Sigmoid colon (tissue), 7 donors: ENCODE results near the gene NRBF2. TPM values are rescaled to one million over a fixed set of nuclear protein-coding genes. Genes with fewer than 3 reads are reported as not detected.
A peak's percentile ranks its signal among the peaks of the same experiment; 100 is the strongest.
"Not testable (repeated sequence)": the region's sequence is repeated elsewhere in the genome, so short reads cannot be mapped to it uniquely, and the experiment has no call there.

Experiments
- DNase-seq: peaks from one replicate; pipeline ENCODE4 v3.0.0-alpha.2; 2019
- H3K27ac ChIP-seq, 4 donors: fragments of 200-600 bp; sonication (generic); one replicate each; pipeline ENCODE4 v1.5.1; 2016 to 2019; ENCODE audit warnings: mild to moderate bottlenecking in 1 of 4
- H3K27me3 ChIP-seq, 3 donors: fragments of 200-600 bp; sonication (generic); one replicate each; pipeline ENCODE4 v1.5.1; 2019; ENCODE audit warnings: mild to moderate bottlenecking in 1 of 3
- H3K36me3 ChIP-seq, 4 donors: fragments of 200-600 bp; sonication (generic); one replicate each; pipeline ENCODE4 v1.5.1; 2016 to 2019
- H3K4me1 ChIP-seq, 4 donors: fragments of 200-600 bp; sonication (generic); one replicate each; pipeline ENCODE4 v1.5.1; 2017 to 2019
- H3K4me3 ChIP-seq, 4 donors: fragments of 200-600 bp; sonication (generic); one replicate each; pipeline ENCODE4 v1.5.1; 2017 to 2019; ENCODE audit warnings: mild to moderate bottlenecking in 2 of 4, moderate library complexity in 1 of 4
- H3K9me3 ChIP-seq, 4 donors: fragments of 200-600 bp in 3 of 4; sonication (generic) in 3 of 4; one replicate each; pipeline versions ENCODE4 v1.5.1 to v1.6.1; 2013 to 2019
- CTCF ChIP-seq, 4 experiments: fragments of 450-650 bp in 3 of 4; fragments of 200-600 bp in 1 of 4; IDR thresholded peaks; one replicate each; pipeline ENCODE4 v1.5.1; 2016 to 2019; ENCODE audit warnings: antibody characterized with exemption in 4 of 4, mild to moderate bottlenecking in 3 of 4, moderate library complexity in 2 of 4
- EP300 ChIP-seq, 4 donors: sonication (generic); formaldehyde crosslinking; IDR thresholded peaks; one replicate each; pipeline ENCODE4 v1.6.1; 2017; ENCODE audit warnings: antibody characterized with exemption in 4 of 4
- POLR2A ChIP-seq, 2 donors: fragments of 450-650 bp; IDR thresholded peaks; one replicate each; pipeline ENCODE4 v1.6.1; 2016; ENCODE audit warnings: antibody characterized with exemption in 2 of 2, mild to moderate bottlenecking in 2 of 2, moderate library complexity in 2 of 2
- POLR2AphosphoS5 ChIP-seq, 4 donors: sonication (generic); formaldehyde crosslinking; IDR thresholded peaks; one replicate each; pipeline ENCODE4 v1.6.1; 2017; ENCODE audit warnings: antibody characterized with exemption in 4 of 4
- WGBS, 2 donors: extraction: QIAGEN DNeasy Blood & Tissue Kit; methylation state at CpG; one replicate each; pipeline ENCODE4 v1.1.7; 2013; 5-methylcytosine and 5-hydroxymethylcytosine counted together
- intact Hi-C: fragments of 100-400 bp; cut with DNase I; formaldehyde crosslinking; loops from one replicate; pipeline ENCODE4 v1.15.1; 2023
- polyA plus RNA-seq, 3 donors: library from polyadenylated mRNA; stranded (reverse); fragments of 200-250 nt; gene quantifications; one replicate each; pipeline ENCODE4 v1.2.3, GENCODE V29; 2013
- total RNA-seq, 4 donors: library from RNA; depleted of rRNA; stranded (reverse); fragments of >200 nt; gene quantifications; one replicate each; pipeline ENCODE4 v1.1.0, GENCODE V29; 2016
- donor health status: healthy with polysubstance abuse.
- donor health status: Bipolar disorder and iron deficiency.
- donor health status: healthy.

Gene NRBF2
- total RNA-seq = 10 to 100 TPM; 12.7 to 15.0 (median 13.8) TPM
- polyA plus RNA-seq = 10 to 100 TPM; 17.3 to 33.5 (median 30.0) TPM

GRCh38 chr10:63133056-63133820, at the start of gene NRBF2:
Gene NRBF2 (plus strand): TSS chr10:63133328. CDS start chr10:63133471, 143 bp downstream.
- WGBS, 2 donors = 0 to 1% methylated on average over 55 of the region's 55 CpGs
- peak; percentile 99 for DNase-seq
- H3K4me3 ChIP-seq = peak within 1 kb of the TSS; percentile 82 to 93 (median 86)

DNA sequence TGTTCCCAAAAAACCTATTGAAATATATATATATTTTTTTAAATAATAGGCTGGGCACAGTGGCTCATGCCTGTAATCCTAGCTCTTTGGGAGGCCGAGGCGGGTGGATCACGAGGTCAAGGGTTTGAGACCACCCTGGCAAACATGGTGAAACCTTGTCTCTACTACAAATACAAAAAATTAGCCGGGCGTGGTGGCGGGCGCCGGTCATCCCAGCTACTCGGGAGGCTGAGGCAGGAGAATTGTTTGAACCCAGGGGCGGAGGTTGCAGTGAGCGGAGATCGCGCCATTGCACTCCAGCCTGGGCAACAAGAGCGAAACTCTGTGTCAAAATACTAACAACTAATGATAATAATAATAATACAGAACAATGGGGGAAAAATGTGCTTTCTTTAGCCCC, 49.7 kb upstream of the NRBF2 start:
- 83 to 92% methylated on average over 14 of the region's 14 CpGs for WGBS, 2 donors
- intact Hi-C loops = loop anchor here (5.0 to 10.0 kb wide), 4 partner anchors 71 to 819 kb away; partner anchors contain the start of gene RTKN2

More at GRCh38 chr10:63133056-63133820, at the start of gene NRBF2:
- TF ChIP-seq POLR2AphosphoS5 (IDR thresholded peaks at IDR 0.05) = peak; percentile 85 to 97 (median 97)
- TF ChIP-seq CTCF (IDR thresholded peaks at IDR 0.05) = peak in 1 of 4 experiments; percentile 19
- no peak for TF ChIP-seq EP300 (IDR thresholded peaks at IDR 0.05)
- peak; percentile 92 to 93 for TF ChIP-seq POLR2A (IDR thresholded peaks at IDR 0.05)
- Histone ChIP-seq H3K4me1 (peaks cover 0 to 33% (median 27%) of the 10 kb centered on the region in 4 donors), H3K27me3 (no peaks in the 10 kb centered on the region), H3K36me3 (no peaks in the 10 kb centered on the region), H3K27ac (peak within 1 kb of the TSS; percentile 90 to 92 (median 91)), H3K9me3 (no peaks in the 10 kb centered on the region)
- intact Hi-C loops = loop anchor here (2.0 to 5.0 kb wide), 2 partner anchors 16 to 331 kb away; partner anchors contain the start of gene ADO

DNA sequence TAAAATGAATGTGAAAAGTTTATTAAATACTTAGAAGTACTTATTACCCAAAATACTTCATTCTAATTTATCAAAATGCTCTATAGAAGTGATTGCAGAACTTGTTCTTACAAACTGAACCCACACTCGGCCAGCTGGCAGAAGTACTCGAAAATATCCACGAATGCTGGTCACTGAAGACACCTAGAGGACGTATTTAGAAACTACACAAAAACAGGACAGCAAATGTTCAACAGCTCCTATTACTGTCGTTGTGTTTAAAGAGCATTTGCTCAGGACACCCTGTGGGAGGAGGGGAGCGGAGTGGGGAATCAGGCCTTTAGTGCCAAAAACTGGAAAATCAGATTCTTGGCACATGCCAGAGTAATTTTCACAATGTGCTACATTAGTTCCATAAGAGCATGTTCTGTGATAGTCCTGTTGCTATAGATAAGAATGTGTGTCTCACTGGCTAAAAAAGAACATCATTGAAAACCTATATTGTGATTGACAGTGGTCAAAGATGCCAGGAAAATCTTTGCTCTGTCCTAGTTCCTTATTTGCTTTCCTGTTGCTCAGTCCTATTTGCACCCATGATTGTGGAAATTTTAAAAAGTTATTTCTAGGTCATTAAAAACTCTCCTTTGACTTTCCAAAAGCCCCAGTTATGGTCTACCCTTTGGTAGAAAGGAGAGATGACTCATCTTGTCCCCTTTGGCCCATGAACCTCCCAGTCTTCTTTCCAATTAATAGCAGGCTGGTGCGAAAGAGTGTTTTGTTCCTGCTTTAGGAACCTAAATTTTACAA, 49.0 kb upstream of the NRBF2 start:
- WGBS, 2 donors = 12 to 19% methylated on average over 7 of the region's 7 CpGs
- DNase-seq = peak; percentile 89
- Histone ChIP-seq H3K4me1 (peaks cover 0 to 11% (median 0%) of the 10 kb centered on the region in 4 donors), H3K27me3 (no peaks in the 10 kb centered on the region), H3K9me3 (no peaks in the 10 kb centered on the region), H3K27ac (peak overlapping the region in 1 of 4 donors; percentile 31), H3K4me3 (no peak overlapping the region), H3K36me3 (no peaks in the 10 kb centered on the region)
- intact Hi-C loops = loop anchor here (5.0 to 10.0 kb wide), 4 partner anchors 71 to 819 kb away; partner anchors contain the start of gene RTKN2
- TF ChIP-seq EP300 (IDR thresholded peaks at IDR 0.05) = no peak
- TF ChIP-seq CTCF (IDR thresholded peaks at IDR 0.05) = peak; percentile 52 to 64 (median 60)
- peak in 2 of 4 donors; percentile 22 to 46 for TF ChIP-seq POLR2AphosphoS5 (IDR thresholded peaks at IDR 0.05)
- TF ChIP-seq POLR2A (IDR thresholded peaks at IDR 0.05) = no peak

More for the DNA sequence above, 49.7 kb upstream of the NRBF2 start:
- not testable (repeated sequence) for H3K36me3 ChIP-seq, H3K9me3 ChIP-seq, H3K27me3 ChIP-seq, DNase-seq, H3K4me3 ChIP-seq, H3K27ac ChIP-seq
- H3K4me1 ChIP-seq = peaks cover 0 to 11% (median 0%) of the 10 kb centered on the region in 4 donors

- TF ChIP-seq POLR2A (IDR thresholded peaks at IDR 0.05) (no peak), POLR2AphosphoS5 (IDR thresholded peaks at IDR 0.05) (no peak)
- 55 to 71% methylated on average over 4 of the region's 4 CpGs for WGBS, 2 donors
- H3K4me3 ChIP-seq = no peak overlapping the region
- intact Hi-C loops = loop anchor here (5.0 to 10.0 kb wide), 4 partner anchors 70 to 820 kb away; partner anchors contain the start of gene RTKN2
- no peaks in the 10 kb centered on the region for H3K36me3 ChIP-seq
- no peaks in the 10 kb centered on the region for H3K27me3 ChIP-seq
- peaks cover 0 to 11% (median 0%) of the 10 kb centered on the region in 4 donors for H3K4me1 ChIP-seq
- DNase-seq = no peak
- H3K9me3 ChIP-seq = no peaks in the 10 kb centered on the region
- peak overlapping the region in 1 of 4 donors; percentile 31 for H3K27ac ChIP-seq
These were observed 48.3 kb upstream of the NRBF2 start for GRCh38 chr10:63084690-63085382.

DNA sequence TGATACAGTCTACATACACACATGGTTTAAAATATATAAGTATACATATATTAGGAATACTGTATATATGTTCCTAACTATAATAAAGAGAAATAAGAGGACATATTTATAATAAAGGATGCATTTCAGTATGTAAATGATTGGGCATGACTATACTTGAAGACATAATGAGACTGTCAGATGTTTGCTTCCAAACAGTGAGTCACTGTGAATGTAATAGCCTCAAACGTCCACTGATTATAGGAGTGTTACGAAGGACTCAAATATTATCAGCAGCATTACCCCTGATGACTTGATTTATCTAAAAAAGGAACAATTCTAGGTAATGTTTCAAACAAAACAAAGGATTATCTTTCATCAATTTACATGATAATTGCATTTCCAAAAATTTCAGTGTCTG, 39.9 kb upstream of the NRBF2 start:
- no peak for TF ChIP-seq EP300 (IDR thresholded peaks at IDR 0.05)
- no peak for TF ChIP-seq POLR2AphosphoS5 (IDR thresholded peaks at IDR 0.05)
- TF ChIP-seq CTCF (IDR thresholded peaks at IDR 0.05) = no peak
- TF ChIP-seq POLR2A (IDR thresholded peaks at IDR 0.05) = no peak
- Histone ChIP-seq H3K9me3 (no peaks in the 10 kb centered on the region), H3K27me3 (no peaks in the 10 kb centered on the region), H3K36me3 (no peaks in the 10 kb centered on the region), H3K27ac (no peak overlapping the region), H3K4me1 (no peaks in the 10 kb centered on the region), H3K4me3 (no peak overlapping the region)
- WGBS, 2 donors = 60 to 73% methylated on average over 2 of the region's 2 CpGs
- intact Hi-C loops = no loop called here
- DNase-seq = no peak
